MG63 (cell line): ENCODE measurements around the gene ESYT3. TPM values are rescaled to one million over a fixed set of nuclear protein-coding genes. Genes with fewer than 3 reads are reported as not detected.
"Not testable (repeated sequence)": the region's sequence is repeated elsewhere in the genome, so short reads cannot be mapped to it uniquely, and the experiment has no call there.

Source experiments
- DNase-seq: peaks from one replicate; pipeline ENCODE4 v3.0.0-alpha.2; 2020
- H3K27me3 ChIP-seq: fragments of 250-450 bp; sonication (Bioruptor Pico); 2 replicates; pipeline ENCODE4 v1.5.1; 2020; ENCODE audit warnings: mild to moderate bottlenecking, moderate library complexity
- H3K36me3 ChIP-seq: fragments of 250-450 bp; sonication (Bioruptor Pico); 2 replicates; pipeline ENCODE4 v1.5.1; 2020; ENCODE audit warnings: mild to moderate bottlenecking, moderate library complexity
- H3K4me3 ChIP-seq: fragments of 250-450 bp; sonication (Bioruptor Pico); 2 replicates; pipeline ENCODE4 v1.5.1; 2020; ENCODE audit warnings: mild to moderate bottlenecking, moderate library complexity
- H3K9me3 ChIP-seq: fragments of 250-450 bp; sonication (Bioruptor Pico); 2 replicates; pipeline ENCODE4 v1.5.1; 2020; ENCODE audit warnings: mild to moderate bottlenecking, moderate library complexity
- total RNA-seq: library from RNA; depleted of rRNA; stranded (reverse); fragments of >200 nt; shearing (Covaris generic); gene quantifications from 2 replicates; pipeline ENCODE4 v1.2.3, GENCODE V29; 2014; ENCODE audit warnings: low replicate concordance

Gene ESYT3
- total RNA-seq, 1 experiment from 2014 or later, result 0.23 TPM

DNA sequence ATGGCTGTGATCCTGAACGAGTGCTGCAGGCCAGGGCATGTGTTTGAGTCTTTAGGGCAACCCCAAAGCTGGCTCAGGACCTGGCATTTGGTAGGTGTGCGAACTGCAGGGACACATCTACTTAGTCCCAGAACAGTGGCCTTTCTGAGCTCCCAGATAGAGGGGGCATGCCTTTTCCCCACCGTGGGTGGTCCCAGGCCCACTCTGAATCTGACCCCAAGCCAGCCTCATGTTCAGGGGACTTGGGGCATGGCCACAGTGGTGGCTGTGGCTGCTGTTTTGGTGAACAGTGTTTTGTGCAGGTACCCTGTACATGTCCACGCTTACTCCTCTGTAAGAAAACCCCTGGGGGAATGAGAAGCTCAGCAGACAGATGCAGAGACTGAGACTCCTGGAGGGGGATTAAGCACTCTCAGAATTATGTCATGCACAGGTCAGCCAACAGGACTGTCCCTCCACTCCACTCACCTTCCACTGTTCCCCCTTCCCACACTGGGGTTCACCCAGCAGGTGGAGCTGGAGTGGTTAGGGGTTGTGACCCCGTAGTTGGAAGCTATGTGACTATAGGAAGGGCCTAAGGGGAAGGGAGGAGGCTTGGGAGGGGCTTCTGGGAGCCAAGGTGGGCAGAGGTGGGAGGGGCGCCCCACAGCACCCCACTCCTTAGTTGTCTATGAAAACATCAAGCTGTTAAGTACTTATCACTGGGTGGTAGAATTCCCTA lies 16.4 kb downstream of the ESYT3 start:
- Histone ChIP-seq H3K4me3 (no peak overlapping the region), H3K27me3 (no peaks in the 10 kb centered on the region), H3K9me3 (no peaks in the 10 kb centered on the region), H3K36me3 (no peaks in the 10 kb centered on the region)
- DNase-seq, result no peak

DNA sequence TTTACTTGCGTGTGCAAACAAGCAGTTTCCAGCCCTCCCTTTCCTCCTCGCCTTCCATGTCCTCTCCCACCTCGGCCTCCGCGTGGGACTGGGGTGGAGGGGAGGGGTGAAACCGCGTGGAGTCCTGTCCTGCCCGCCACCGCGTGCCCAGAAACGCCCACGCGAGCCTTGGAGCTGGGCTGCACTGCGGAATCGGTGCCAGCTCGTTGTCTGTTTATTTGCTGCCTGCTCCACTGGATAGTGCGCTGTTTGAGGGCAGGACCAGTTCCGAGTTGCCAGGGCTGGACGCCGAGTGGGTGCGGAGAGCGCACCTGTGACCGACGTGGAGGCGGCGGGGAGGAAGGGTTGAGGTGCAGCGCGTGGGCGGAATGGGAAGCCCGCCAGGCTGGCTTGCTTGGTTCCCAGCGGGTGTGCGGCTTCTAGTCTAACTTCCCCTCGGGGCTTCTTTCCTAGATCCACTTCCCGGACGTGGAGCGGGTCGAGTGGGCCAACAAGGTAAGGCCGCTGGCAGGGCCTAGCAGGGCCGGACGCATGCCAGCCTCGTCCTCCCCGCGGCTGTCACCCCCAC lies 17.3 kb downstream of the ESYT3 start:
- DNase-seq, result no peak

DNA sequence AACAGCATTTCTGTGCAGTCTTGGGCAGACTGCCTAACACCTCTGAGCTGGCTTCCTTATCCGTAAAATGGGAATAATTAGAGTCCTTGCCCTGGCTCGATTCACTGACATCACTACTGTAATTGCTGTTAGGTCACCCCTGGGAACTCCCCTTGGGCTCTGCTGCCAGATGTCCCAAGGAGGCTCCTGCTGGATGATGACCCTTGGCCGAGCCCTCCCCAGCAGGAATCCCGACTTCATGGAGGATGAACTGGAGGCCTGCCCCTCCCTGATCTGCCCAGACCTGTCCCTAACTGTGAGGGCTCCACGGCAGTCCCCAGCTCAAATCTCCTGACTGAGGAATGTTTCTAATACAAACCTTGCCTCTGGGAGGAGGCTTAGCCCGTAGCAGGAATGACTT lies 18.0 kb downstream of the ESYT3 start:
- DNase-seq, result peak; percentile 40
- Histone ChIP-seq H3K36me3 (no peaks in the 10 kb centered on the region), H3K4me3 (no peak overlapping the region), H3K27me3 (no peaks in the 10 kb centered on the region), H3K9me3 (no peaks in the 10 kb centered on the region)

More for the DNA sequence above, 17.3 kb downstream of the ESYT3 start:
- H3K9me3 ChIP-seq, result no peaks in the 10 kb centered on the region
- H3K4me3 ChIP-seq, result no peak overlapping the region
- H3K36me3 ChIP-seq, result no peaks in the 10 kb centered on the region
- no peaks in the 10 kb centered on the region for H3K27me3 ChIP-seq

DNA sequence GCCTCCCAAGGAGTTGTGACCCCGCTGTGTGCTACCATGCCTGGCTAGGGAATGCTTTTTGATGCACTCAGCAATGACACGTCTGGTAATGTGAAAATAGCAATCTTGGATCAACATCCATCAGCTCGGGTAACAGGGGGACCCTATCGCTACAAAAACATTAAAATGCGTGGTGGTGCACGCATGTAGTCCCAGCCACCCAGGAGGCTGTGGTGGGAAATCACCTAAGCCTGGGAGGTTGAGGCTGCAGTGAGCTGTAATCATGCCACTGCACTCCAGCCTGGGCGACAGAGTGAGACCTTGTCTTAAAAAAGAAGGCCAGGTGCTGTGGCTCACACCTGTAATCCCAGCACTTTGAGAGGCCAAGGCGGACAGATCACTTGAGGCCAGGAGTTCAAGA lies 19.5 kb downstream of the ESYT3 start:
- not testable (repeated sequence) for H3K4me3 ChIP-seq, H3K36me3 ChIP-seq, H3K27me3 ChIP-seq, DNase-seq, H3K9me3 ChIP-seq

DNA sequence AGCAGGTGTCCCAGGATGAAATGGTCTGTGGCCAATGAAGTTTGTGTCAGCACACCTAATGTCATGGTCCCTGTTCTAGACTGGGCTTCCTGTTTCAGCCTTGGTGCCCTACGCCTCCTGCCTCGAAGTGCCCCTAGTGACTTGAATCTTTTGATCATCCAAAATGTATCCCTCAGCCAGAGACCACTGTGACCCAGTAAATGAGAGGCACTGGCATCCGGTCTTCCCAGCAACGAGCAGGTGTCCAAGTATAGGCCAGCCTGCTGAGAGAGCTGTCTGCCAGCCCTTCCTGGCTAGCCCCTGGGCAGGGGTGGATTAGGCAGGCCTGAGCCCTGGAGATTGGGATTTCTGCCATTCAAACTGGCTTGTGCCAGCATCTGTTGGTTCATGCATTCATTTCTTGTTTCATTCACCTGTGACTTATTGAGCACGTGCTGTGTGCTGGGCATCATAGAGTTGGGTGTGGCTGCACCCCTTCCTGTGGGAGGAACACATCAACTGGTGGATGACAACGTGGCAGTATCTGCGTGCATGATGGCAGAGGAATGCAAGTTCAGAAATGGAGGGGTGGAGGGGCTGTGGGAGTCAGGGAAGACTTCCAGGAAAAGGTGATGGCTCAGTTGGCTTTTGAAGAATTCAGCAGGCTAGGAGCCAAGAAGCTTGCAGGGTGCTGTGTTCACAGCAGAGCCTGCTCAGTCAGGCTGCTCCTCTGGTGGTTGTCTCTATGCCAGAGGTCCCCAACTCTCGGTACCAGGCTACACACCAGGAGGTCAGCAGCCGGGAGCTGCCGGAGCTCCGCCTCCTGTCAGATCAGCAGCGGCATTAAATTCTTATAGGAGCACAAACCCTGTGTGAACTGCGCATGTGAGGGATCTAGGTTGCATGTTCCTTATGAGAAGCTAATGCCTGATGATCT lies 21.6 kb downstream of the ESYT3 start:
- H3K36me3 ChIP-seq, result no peaks in the 10 kb centered on the region
- peak; percentile 81 for DNase-seq

DNA sequence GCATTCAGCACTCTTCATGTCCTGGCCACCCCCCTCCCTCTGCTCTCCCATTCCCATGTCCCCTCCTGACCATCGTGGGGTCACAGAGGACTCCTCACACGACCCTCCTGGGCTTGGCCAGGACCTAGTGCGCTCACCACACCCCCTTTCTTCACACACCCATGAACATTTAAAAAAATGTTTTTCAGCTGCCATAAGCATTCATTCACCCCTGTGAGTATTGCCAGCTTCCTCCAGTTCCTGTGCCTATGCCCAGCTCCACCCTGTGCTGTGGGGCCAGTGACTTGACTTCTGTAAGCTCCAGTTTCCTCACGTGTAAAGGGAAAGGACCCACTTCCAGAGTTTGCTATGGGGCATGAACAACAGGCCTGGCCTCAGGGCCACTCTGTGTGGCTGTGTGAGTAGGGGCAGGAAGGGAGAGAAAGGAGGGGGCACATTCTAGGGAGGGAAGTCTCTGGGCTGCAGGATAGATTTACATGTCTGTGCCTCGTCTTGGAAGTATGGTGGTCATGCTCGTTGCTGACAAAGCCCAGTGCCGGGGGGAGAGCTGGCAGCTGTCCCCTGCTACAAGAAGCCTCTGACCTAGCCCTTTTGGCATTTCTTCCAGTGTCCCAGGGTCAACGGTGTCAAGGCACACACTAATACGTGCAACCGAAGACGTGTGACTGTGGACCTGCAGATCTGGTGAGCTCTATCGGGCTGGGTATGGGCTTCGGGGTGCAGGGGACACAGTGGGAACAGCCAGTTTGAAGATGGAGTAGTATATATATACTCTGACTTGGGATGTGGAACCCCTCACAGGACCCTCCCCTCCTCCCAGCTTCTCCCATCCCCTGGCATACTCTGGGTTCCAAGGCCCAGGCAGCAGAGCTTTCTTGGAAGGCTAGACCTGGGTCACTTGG lies 22.8 kb downstream of the ESYT3 start:
- Histone ChIP-seq H3K4me3 (no peak overlapping the region), H3K27me3 (no peaks in the 10 kb centered on the region), H3K36me3 (no peaks in the 10 kb centered on the region), H3K9me3 (no peaks in the 10 kb centered on the region)
- DNase-seq, result peak; percentile 67

More for the DNA sequence above, 21.6 kb downstream of the ESYT3 start:
- H3K4me3 ChIP-seq, result no peak overlapping the region
- no peaks in the 10 kb centered on the region for H3K27me3 ChIP-seq
- no peaks in the 10 kb centered on the region for H3K9me3 ChIP-seq

DNA sequence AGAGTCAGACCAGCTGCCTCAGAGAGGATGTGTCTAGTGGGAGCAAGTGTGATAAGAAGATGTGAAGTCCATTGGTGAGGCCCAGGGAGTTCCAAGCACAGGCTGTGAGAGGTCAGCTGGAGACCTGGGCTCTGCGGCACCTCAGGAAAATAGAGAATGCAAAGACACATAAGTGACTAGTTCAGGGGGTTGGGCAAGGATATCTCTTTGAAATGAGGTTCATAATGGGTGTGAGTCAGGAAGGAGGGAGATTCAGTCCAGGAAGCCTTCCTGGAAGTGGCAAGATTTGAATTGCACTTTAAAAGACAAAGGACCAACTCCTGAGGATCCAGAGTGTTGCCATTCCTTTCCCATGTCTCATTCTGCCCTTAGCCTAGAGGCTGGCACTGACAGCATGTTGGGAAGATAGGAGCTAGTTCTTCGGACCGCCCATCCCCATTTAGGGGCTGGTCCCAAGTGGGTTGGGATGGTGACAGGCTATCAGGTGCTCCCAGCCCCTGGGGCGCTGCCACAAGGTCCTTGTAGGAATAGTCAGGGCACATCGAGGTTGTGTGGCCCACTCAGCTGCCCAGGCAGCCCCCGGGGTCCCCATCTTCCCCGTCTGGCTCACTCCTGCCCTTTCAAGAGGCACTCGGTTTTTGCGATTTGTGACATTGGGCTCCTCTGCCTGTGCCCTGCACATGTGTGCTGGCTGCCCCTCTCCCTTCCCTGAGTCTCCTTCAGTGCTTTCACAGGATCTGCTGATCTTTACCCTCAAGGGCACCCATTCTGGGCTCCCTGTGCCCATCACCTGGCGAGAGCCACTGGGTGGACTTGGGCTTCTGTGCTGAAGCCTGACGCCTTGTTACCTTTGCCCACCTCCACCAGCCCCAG lies 23.7 kb downstream of the ESYT3 start:
- Histone ChIP-seq H3K36me3 (no peaks in the 10 kb centered on the region), H3K27me3 (no peaks in the 10 kb centered on the region), H3K9me3 (no peaks in the 10 kb centered on the region), H3K4me3 (no peak overlapping the region)
- no peak for DNase-seq

DNA sequence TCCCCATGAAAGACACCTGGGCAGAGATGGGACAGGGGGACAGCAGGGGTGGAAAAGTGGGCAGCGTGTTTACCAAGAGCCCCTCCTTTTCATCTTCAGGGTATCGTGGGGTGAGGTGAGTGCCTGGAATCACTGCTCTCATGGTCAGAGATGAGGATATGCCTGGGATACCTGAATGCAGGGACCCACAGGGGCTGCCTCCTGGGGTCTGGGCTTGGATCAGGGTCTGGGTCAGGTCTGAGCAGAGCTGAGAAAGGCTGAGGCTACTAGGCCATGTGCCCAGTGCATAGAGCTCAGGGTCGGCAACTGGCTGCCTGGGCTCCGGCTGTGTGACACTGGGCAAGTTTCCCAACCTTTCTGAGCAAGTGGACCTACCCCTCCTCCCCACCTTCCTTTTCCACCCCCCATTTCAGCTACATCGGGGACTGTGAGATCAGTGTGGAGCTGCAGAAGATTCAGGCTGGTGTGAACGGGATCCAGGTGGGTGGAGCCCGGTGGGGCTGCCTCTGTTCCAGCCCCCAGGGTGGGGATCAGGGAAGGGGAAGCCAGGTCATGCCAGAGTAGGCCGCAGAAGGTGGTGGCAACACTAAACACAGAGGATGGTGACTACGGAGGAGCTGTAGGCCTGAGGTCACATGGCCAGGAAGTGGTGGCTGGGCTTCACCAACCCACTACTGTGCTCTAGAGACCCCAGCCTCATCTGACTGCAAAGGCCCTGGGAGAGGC lies 24.5 kb downstream of the ESYT3 start:
- Histone ChIP-seq H3K36me3 (no peaks in the 10 kb centered on the region), H3K4me3 (no peak overlapping the region), H3K27me3 (no peaks in the 10 kb centered on the region), H3K9me3 (no peaks in the 10 kb centered on the region)
- DNase-seq, result no peak

DNA sequence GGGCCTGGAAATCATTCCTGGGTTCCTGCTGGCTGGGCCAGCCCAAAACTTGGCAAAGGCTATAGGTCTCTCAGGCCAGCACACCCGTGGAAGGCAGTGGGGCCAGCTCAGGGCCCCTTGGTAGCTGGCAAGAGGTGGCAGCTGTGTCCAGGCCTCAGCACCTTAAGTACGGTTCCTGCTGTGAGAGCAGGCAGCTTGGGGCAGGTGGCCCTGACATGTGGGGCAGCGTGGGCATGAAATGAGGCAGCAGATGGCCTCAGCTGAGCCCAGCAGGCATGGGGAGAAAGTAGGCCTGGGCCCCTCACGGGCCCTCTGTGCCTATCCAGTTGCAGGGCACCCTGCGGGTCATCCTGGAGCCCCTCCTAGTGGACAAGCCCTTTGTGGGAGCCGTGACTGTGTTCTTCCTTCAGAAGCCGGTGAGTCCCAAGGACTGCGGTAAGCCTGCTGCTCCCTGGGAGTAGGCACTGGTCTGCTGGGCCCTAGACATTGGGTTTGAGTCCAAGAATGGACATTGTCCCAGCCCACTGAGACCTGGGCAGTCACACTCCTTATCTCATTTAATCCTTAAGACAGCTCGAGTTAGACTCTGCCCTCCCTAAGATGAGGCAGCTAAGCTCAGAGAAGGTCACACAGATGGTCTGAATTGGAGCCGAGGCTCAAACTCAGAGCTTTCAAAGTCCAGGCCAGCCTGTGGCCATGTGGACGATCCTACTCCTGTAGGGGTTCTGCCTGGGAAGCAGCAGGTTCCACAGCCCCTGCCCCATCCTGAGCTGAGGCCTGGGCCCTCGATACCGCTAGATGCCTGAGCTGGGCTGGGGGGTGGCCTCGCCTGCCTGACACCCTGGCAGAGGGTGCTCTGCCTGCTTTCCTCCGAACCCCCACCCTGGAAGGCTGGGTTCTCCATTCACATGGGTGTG lies 25.5 kb downstream of the ESYT3 start:
- DNase-seq, result no peak
- H3K4me3 ChIP-seq, result no peak overlapping the region
- H3K9me3 ChIP-seq, result no peaks in the 10 kb centered on the region
- no peaks in the 10 kb centered on the region for H3K36me3 ChIP-seq
- no peaks in the 10 kb centered on the region for H3K27me3 ChIP-seq

DNA sequence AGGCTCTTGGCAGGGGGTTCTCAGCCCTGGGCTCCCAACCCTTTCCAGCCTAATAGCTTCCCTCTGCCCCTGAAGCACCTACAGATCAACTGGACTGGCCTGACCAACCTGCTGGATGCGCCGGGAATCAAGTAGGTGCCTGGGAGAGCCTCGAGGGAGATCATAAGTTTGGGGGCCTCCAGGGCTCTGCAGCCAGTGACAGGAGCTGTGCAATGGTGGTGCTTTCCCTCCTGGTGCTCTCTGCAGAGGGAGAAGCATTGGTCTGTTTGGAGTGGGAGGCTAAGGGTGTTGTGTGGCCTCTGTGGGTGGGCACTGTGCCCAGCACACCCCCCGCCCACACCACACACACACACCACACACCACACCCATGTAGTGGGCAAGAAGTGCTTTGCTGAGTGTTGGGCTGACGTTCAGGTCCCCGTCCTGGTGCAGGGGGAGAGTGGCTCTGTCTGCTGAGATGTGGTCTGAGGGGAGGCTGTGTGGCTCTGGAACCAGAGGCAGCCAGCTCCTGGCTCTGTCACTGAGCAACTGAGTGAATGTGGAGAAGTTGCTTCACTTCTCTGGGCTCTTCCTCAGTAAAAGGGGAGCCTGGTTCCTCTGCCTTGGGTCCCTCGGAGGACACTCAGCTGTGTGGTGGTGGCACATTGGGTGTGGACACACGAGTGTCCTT lies 26.3 kb downstream of the ESYT3 start:
- H3K36me3 ChIP-seq, result no peaks in the 10 kb centered on the region
- H3K9me3 ChIP-seq, result no peaks in the 10 kb centered on the region
- no peak overlapping the region for H3K4me3 ChIP-seq
- no peaks in the 10 kb centered on the region for H3K27me3 ChIP-seq
- no peak for DNase-seq

DNA sequence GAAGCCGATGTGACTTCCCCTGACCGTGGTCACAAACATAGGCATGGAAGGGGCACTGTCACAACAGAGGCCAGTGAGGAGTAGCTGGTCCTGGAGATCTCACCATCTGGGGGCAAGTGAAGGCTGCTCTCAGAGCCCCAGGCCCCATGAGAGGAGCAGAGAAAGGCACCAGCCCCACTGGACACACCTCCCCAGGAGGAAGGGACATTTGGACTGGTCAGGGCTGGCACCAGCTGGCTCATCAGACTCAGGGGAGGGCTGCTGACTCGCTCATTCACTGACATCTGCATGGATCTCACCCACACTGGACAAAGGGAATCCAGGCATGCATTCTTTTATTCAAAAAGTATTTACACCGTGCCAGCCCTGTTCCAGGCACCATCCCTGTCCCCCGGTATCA lies 26.8 kb downstream of the ESYT3 start:
- Histone ChIP-seq H3K36me3 (no peaks in the 10 kb centered on the region), H3K4me3 (no peak overlapping the region), H3K27me3 (no peaks in the 10 kb centered on the region), H3K9me3 (no peaks in the 10 kb centered on the region)
- peak; percentile 69 for DNase-seq

DNA sequence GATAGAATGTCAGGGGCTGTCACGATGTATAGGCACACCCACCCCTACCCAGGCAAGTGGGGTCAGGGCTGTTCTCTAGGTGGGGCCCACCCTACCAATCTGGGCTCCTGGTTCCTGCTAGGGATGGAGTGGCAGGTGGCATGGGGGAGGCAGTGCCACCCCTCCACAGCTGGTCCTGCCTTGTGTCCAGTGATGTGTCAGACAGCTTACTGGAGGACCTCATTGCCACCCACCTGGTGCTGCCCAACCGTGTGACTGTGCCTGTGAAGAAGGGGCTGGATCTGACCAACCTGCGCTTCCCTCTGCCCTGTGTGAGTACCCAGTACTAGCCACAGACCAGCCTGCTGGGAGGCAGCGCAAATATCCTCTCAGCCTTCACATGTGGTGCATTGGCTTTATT lies 27.5 kb downstream of the ESYT3 start:
- H3K9me3 ChIP-seq, result no peaks in the 10 kb centered on the region
- DNase-seq, result no peak
- H3K27me3 ChIP-seq, result no peaks in the 10 kb centered on the region
- H3K4me3 ChIP-seq, result no peak overlapping the region
- no peaks in the 10 kb centered on the region for H3K36me3 ChIP-seq

DNA sequence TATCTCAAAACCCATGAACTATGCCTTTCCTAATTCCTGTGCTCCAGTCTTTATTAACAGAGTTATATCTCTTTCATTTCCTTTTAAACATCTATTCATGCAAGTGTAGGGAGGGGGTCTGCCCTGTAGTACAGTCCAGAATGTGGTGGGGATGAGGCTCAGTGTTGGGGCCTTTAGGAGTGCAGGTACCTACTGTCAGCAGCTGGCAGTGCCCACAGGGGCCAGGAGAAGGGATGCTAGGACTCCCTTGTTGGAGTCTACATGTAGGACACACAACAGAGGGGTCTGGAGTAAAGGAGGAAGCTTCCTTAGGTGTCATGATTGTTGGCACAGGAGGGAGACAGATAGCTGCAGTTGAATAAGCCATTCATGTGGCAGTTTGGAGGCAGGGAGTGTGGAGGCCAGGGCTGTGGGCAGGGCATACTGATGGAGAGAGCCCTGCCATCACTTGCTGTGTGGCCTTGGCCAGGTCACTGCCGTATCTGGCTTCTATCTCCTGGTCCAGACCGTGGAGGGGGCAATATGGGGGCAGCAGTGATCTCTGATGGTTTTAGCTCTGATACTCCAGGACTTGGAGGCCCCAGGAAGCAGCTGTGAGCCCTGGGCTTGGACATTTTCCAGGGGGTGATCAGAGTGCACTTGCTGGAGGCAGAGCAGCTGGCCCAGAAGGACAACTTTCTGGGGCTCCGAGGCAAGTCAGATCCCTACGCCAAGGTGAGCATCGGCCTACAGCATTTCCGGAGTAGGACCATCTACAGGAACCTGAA lies 29.5 kb downstream of the ESYT3 start:
- H3K27me3 ChIP-seq, result no peaks in the 10 kb centered on the region
- no peaks in the 10 kb centered on the region for H3K9me3 ChIP-seq
- H3K36me3 ChIP-seq, result no peaks in the 10 kb centered on the region
- no peak overlapping the region for H3K4me3 ChIP-seq
- DNase-seq, result no peak
